Testis (tissue), 2 donors: ENCODE data around the gene KRTAP4-16.

Source experiments
- POLR2A ChIP-seq: fragments of 450-650 bp; IDR thresholded peaks from one replicate; pipeline ENCODE4 v1.6.1; 2017; ENCODE audit warnings: antibody characterized with exemption, mild to moderate bottlenecking, moderate library complexity
- TF ChIP-seq, protein P1 (sequence below), 3 experiments: fragments of 450-650 bp in 2 of 3; fragments of 200-600 bp in 1 of 3; sonication (generic) in 1 of 3; IDR thresholded peaks; one replicate each; pipeline ENCODE4 v1.5.1; 2016 to 2019; ENCODE audit warnings: antibody characterized with exemption in 3 of 3, mild to moderate bottlenecking in 2 of 3, moderate library complexity in 1 of 3

DNA sequence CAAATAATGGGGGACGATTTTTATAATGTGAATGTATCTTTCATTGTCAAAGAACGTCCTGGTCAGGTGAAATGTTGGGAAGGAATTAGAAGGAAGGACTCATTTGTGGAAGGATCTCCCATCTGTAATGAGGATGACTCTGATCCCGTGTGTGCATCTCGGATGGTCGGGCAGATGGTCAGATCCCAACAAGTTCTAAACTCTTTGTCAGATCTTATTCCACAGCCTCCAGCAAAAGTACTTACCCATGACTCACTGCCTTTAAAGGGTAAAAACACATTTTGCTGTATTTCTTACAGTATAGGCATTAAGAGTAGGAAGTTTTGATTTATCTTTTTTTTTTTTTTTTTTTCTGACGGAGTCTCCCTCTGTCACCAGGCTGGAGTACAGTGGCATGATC is 3.5 kb downstream of the KRTAP4-16 start:
- TF ChIP-seq, protein P1, sequence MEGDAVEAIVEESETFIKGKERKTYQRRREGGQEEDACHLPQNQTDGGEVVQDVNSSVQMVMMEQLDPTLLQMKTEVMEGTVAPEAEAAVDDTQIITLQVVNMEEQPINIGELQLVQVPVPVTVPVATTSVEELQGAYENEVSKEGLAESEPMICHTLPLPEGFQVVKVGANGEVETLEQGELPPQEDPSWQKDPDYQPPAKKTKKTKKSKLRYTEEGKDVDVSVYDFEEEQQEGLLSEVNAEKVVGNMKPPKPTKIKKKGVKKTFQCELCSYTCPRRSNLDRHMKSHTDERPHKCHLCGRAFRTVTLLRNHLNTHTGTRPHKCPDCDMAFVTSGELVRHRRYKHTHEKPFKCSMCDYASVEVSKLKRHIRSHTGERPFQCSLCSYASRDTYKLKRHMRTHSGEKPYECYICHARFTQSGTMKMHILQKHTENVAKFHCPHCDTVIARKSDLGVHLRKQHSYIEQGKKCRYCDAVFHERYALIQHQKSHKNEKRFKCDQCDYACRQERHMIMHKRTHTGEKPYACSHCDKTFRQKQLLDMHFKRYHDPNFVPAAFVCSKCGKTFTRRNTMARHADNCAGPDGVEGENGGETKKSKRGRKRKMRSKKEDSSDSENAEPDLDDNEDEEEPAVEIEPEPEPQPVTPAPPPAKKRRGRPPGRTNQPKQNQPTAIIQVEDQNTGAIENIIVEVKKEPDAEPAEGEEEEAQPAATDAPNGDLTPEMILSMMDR (IDR thresholded peaks at IDR 0.05), result no peak
- TF ChIP-seq POLR2A, result no peak
